Stimulated activated CD4-positive, alpha-beta T cell treated with anti-CD3 and anti-CD28 coated beads, Interleukin-12 subunit alpha, Interleukin-12 subunit beta, amount 100 ng/mL, for 24 hours (primary cell): Measurements from ENCODE around the gene SPON2.

ENCODE experiments used
- DNase-seq, 2 experiments: peaks; one replicate each; pipeline ENCODE4 v3.0.0-alpha.2; 2020; ENCODE audit warnings: low read depth in 2 of 2

The SPON2 gene

DNA sequence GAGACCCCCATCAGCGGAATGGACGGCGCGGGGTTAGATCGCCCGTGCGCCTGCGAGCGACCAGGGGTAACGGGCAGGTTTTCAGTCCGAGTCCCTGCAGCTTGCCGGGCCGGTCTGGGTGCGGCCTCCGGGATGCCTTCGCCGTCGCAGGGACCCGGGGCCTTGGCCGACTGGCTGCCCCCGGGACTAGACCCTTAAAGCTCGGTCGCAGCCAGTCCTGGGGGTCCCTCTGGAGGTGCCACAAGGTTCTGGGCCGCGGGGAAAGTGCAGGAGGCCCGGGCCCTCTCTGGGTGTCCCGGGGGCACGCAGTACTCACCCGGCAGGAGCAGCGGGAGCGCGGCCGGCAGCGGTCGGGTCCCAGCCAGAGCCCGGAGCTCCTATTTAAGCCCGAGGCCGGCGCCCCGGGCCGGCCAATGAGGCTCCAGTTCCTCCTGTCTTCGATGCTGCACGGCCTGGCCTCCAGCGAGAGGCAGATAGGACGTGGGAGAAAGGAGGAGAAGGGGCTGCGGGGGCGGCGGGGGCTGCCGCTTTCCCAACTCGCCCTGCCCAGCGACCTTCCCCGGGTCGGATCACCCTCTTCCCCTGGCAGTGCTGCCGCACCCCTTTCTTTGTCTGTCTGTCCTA is at the start of gene SPON2:
TSS of gene SPON2 (minus strand) at position 356 of the 624 bp plus-strand sequence.
- no peak for DNase-seq

- DNase-seq, result no peak
Observed at GRCh38 chr4:1221155-1221870, 48.9 kb upstream of the SPON2 start.

- no peak for DNase-seq
Observed at GRCh38 chr4:1220566-1220965, 48.2 kb upstream of the SPON2 start.

- DNase-seq, result no peak
Observed at GRCh38 chr4:1219566-1219950, 47.2 kb upstream of the SPON2 start.

DNA sequence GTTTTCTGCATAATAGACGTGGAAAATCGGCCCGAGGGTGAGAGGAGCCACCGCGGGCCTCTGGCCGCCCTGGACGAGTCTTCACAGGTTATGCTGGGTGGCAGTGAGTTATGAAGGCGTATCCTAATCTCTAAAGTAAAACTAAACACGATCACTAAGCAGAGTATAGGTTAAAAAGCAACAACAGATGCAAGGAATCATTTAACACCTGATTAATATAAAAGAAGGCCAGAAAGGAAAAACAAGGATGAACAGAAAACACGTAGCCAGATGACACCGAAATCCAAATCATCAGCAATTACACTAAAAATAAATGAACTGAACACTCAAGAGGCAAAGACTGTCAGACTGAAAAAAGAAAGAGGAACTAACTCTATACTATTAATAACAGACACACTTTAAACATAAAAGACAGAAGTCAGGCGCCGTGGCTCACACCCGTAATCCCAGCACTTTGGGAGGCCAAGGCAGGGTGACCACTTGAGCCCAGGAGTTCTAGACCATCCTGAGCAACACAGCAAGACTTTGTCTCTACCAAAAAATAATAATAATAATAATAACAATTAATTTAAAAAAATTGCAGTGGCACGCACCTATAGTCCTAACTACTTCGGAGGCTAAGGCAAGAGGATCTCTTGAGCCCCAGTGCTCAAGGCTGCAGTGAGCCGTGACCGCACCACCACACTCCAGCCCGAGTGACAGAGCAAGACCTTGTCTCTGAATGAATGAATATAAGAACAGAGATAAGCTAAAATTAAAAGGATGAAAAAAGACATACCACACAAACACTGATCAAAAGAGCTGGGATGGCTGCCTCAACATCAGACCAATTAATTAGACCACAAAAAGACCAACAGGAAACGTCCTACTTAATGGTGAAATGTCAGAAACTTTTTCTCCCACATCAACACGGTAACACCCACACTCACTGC is 46.5 kb upstream of the SPON2 start:
- no peak for DNase-seq

GRCh38 chr4:1217366-1217765 is 45.0 kb upstream of the SPON2 start:
- no peak for DNase-seq

- peak; percentile 20 to 49 for DNase-seq
Observed at GRCh38 chr4:1216869-1217294, 44.5 kb upstream of the SPON2 start.

DNA sequence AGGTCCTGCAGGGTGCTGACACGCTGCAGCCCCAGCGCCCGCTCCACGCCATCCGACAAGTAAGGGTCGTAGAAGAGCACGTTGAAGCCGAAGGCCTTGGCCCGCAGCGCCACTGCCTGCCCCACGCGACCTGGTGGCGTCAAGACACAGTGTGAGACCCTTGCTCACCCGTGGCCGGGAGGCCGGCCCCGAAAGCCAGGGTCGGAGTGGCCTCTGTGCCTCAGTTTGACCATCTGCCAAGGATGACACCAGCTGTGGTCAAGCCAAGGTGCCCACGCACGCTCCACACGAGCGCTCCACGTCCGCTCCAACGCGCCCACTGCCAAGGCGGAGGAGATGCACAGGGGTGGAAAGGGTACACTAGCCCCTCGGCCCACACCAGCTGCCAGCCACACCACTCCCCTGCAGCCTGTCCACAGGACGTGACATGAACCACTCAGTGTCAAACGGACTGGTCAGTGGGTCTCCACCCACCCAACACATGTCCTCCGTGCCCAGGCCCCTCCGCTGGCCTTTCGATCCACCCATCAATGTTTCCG is 43.8 kb upstream of the SPON2 start:
- DNase-seq, result no peak

DNA sequence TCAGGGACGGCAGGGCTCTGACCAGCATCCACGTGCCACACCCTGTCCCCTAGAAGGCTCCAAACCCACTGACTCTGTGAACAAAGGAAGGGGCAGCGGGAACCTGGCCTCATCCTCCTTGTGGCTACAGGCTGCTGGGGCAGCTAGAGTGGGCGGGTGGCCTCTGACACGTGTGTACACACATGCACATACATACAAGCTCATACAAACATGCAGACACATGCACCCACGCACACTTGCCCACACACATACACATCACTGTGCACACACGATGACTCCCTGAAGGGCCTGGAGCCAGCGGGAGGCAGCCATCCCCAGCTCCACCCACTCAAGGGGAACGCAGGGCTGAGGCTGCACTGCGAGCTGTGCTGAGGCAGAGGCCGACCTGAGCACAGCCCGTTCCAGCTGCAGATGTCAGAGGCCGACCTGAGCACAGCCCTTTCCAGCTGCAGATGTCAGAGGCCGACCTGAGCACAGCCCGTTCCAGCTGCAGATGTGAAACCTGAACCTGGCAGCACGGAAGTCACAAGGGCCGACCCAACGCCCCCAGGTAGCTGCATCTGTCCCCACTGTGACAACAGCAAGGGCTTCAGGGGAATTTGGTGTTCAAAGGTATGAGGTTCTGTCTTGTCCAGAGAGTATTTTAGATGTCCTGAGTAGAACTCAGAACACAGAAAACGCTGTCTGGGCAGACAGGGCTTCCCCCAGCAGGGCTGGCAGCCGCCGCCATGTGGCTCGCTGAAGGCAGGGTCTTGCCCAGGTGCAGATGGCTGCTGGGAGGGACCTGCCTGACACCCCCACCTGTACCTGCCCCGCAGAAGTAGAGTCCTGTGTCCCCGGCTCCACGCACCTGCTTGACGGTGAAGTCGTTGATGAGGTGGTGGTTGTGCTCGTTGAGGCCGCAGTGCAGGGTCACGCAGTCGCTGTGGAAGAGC is 43.0 kb upstream of the SPON2 start:
- DNase-seq, result no peak

- no peak for DNase-seq
Observed at GRCh38 chr4:1214101-1215095, 42.0 kb upstream of the SPON2 start.

GRCh38 chr4:1213336-1213995 is 41.1 kb upstream of the SPON2 start:
- no peak for DNase-seq

DNA sequence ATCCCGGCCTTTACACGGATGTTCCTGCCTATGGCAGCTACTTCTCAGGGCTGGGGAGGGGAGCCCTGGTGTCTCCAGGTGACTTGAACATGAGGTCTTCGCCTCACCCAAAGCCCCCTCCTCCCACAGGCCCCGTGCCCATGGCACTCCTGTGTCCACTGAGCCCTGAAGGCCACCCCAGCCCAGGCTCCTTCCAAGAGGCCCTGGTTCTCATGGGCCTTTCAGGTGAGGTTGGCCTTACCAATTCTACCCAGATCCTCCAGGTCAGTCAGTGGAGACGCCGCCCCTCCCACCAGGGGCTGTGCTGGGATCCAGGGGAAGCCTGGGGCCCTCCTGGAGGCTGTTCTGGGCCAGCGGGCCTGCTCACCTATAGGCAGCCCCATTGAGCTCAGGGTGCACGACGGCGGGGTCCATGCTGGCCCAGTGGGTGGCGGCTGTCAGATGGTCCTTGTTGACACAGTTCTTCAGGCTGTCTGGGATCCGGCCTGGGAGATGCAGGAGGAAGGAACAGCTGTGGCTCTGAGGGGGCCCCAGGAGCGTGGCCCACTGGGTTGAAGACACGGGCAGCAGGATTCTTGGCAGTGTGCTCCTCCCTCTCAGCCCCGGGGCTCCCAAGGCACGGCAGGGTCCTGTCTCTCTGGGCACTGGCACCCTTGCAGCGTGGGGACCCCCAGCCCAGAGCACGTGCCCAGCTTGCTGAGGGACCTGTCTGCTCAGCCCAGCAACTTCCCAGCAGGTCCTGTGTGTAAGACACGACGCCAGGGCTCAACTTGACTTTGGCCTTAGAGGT is 40.4 kb upstream of the SPON2 start:
- no peak for DNase-seq

- no peak for DNase-seq
Observed at GRCh38 chr4:1211891-1212545, 39.6 kb upstream of the SPON2 start.

DNA sequence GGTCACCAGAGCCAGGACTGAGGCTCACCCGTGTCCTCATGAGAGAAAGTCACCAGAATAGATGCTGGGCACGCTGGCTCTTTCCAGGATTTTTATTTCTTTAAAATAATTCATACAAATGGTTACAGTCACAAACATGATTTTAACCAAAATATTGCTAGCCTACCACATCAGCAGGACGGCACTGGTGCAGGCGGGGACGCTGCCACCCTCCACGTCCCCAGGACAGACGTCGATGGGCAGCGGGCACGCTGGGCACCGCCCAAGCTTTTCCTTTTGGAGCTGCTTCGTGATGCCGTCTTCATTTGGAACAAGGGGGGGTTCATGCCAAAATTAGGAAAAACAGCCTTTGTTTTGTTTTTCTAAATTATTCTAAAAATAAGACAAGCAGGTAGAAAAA is 39.0 kb upstream of the SPON2 start:
- DNase-seq, result no peak

GRCh38 chr4:1210971-1211370 is 38.6 kb upstream of the SPON2 start:
- DNase-seq, result no peak

- no peak for DNase-seq
Observed at GRCh38 chr4:1210241-1210841, 38.0 kb upstream of the SPON2 start.

DNA sequence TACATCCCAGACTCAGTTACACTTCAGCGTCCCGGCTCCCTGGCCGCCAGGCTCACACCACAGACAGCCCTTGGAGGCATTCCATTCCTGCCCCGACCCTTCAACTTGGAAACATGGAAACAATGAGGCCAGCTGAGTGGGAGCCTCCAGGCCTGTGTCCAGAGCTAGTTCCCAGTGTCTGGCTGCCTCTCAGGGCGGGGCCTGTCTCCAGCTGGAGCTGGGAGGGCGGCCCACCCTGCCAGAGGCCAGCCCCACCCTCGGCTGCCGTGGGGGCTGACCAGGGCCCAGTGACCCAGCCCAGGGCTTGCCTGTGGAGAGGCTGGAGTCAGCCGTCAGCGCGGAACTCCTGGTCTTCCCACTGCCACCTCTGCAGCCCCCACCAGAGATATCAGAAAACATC is 37.4 kb upstream of the SPON2 start:
- DNase-seq, result no peak
